Ascending aorta (tissue), 2 donors: ENCODE measurements around the gene GOPC. TPM values are rescaled to one million over a fixed set of nuclear protein-coding genes. Genes with fewer than 3 reads are reported as not detected.

Experiments used
- DNase-seq, 2 donors: peaks; one replicate each; pipeline ENCODE4 v3.0.0-alpha.2; 2019; ENCODE audit warnings: low spot score in 2 of 2
- H3K27ac ChIP-seq, 2 donors: fragments of 200-600 bp; sonication (generic); one replicate each; pipeline ENCODE4 v1.5.1; 2016 to 2017; ENCODE audit warnings: mild to moderate bottlenecking in 1 of 2
- H3K27me3 ChIP-seq: fragments of 200-600 bp; sonication (generic); one replicate; pipeline ENCODE4 v1.5.1; 2017
- H3K36me3 ChIP-seq, 2 donors: fragments of 200-600 bp; sonication (generic); one replicate each; pipeline ENCODE4 v1.5.1; 2016
- H3K4me1 ChIP-seq, 2 donors: fragments of 200-600 bp; sonication (generic); one replicate each; pipeline ENCODE4 v1.5.1; 2016 to 2017; ENCODE audit warnings: mild to moderate bottlenecking in 1 of 2
- H3K4me3 ChIP-seq, 2 donors: fragments of 200-600 bp; sonication (generic); one replicate each; pipeline ENCODE4 v1.5.1; 2016 to 2017; ENCODE audit warnings: mild to moderate bottlenecking in 1 of 2
- H3K9me3 ChIP-seq, 2 donors: fragments of 200-600 bp; sonication (generic); one replicate each; pipeline ENCODE4 v1.5.1; 2016
- intact Hi-C: fragments of 100-400 bp; cut with DNase I; formaldehyde crosslinking; loops from one replicate; pipeline ENCODE4 v1.15.1; 2023
- total RNA-seq: library from RNA; depleted of rRNA; stranded (reverse); fragments of >200 nt; gene quantifications from one replicate; pipeline ENCODE4 v1.1.0, GENCODE V29; 2016
- TF ChIP-seq, protein P1 (sequence below), 3 experiments: fragments of 200-600 bp in 2 of 3; fragments of 450-650 bp in 1 of 3; sonication (generic) in 2 of 3; IDR thresholded peaks; one replicate each; pipeline ENCODE4 v1.5.1; 2016 to 2019; ENCODE audit warnings: antibody characterized with exemption in 3 of 3, mild to moderate bottlenecking in 1 of 3, moderate library complexity in 1 of 3

Gene GOPC
- total RNA-seq, 1 donor from 2014 or later: 12.5 TPM

GRCh38 chr6:117512987-117513573 lies 89.2 kb downstream of the GOPC start:
- H3K27me3 ChIP-seq: no peaks in the 10 kb centered on the region
- H3K4me3 ChIP-seq: no peak overlapping the region
- H3K27ac ChIP-seq: no peak overlapping the region
- intact Hi-C loops: no loop called here
- no peaks in the 10 kb centered on the region for H3K9me3 ChIP-seq
- H3K4me1 ChIP-seq: peaks cover 0 to 6% of the 10 kb centered on the region in 2 donors
- DNase-seq: no peak
- TF ChIP-seq, protein P1, sequence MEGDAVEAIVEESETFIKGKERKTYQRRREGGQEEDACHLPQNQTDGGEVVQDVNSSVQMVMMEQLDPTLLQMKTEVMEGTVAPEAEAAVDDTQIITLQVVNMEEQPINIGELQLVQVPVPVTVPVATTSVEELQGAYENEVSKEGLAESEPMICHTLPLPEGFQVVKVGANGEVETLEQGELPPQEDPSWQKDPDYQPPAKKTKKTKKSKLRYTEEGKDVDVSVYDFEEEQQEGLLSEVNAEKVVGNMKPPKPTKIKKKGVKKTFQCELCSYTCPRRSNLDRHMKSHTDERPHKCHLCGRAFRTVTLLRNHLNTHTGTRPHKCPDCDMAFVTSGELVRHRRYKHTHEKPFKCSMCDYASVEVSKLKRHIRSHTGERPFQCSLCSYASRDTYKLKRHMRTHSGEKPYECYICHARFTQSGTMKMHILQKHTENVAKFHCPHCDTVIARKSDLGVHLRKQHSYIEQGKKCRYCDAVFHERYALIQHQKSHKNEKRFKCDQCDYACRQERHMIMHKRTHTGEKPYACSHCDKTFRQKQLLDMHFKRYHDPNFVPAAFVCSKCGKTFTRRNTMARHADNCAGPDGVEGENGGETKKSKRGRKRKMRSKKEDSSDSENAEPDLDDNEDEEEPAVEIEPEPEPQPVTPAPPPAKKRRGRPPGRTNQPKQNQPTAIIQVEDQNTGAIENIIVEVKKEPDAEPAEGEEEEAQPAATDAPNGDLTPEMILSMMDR (IDR thresholded peaks at IDR 0.05): no peak
- no peaks in the 10 kb centered on the region for H3K36me3 ChIP-seq

DNA sequence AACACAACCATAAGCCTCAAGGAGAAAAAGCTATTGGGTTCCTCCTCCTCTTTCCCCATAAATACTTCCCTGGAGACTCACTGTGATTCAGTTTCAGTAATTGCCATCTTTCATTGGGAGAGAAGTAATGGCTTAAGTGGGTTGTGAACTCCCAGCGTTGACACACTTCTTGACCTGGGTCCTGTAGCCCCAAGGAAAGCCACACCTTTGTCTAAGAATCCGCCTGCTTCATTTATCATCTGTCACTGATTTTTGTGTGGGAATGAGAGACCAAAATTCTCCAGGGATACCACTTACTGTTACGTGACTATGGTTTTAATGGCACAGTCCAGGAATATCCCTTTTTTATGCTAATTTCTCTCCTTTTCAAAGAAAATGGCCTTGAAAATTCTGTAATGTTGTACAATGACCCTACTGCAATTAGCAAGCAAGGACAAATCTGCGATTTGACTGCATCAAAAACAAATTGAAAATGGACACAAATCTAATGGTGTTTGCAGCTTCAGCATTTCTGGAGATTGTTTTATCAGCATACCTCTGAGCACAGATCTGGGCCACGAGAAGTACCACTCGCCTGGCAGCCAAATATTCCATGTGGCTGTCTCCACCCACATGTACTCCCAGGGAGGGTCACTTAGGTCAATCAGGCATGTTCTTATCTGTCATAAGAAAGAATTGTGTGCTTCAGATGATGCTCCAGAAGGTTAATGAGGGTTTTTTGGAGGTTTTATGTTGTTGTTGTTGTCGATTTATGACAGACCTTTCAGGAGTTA lies 90.1 kb downstream of the GOPC start:
- TF ChIP-seq, protein P1 (IDR thresholded peaks at IDR 0.05): no peak
- H3K27me3 ChIP-seq: no peaks in the 10 kb centered on the region
- DNase-seq: no peak
- intact Hi-C loops: no loop called here
- no peaks in the 10 kb centered on the region for H3K9me3 ChIP-seq
- no peak overlapping the region for H3K4me3 ChIP-seq
- H3K36me3 ChIP-seq: no peaks in the 10 kb centered on the region
- peak overlapping the region in 1 of 2 donors; percentile 40 for H3K27ac ChIP-seq
- peaks cover 0 to 12% of the 10 kb centered on the region in 2 donors for H3K4me1 ChIP-seq

Other genes starting within 250 kb of the GOPC start
- not detected for gene ROS1, start 176.6 kb downstream of the GOPC start, total RNA-seq
- gene DCBLD1, start 119.8 kb downstream of the GOPC start, total RNA-seq: 0.85 TPM
- 14.6 TPM for gene NUS1, start 73.0 kb upstream of the GOPC start, total RNA-seq